HEK293T (cell line): Measurements from ENCODE around the gene TAS1R1.

Experiments
- CTCF ChIA-PET: fragments of 350-600 bp; formaldehyde crosslinking; extraction: SDS; loops from one replicate; lab custom pipeline; 2021; ENCODE audit warnings: antibody characterized with exemption, inconsistent platforms; lab: Yijun Ruan, JAX
- POLR2A ChIA-PET: fragments of 350-600 bp; formaldehyde crosslinking; extraction: SDS; loops from one replicate; lab custom pipeline; 2020; ENCODE audit warnings: antibody characterized with exemption, inconsistent platforms; lab: Yijun Ruan, JAX
- DNase-seq: peaks from one replicate; pipeline ENCODE4 v3.0.0; 2012; ENCODE audit warnings: mixed read lengths; ENCODE audit errors: extremely low spot score
- ARNT ChIP-seq: fragments of 450-650 bp; IDR thresholded peaks from 2 replicates; pipeline ENCODE4 v1.6.1; 2017; ENCODE audit warnings: mild to moderate bottlenecking
- BHLHE40 ChIP-seq: fragments of 450-650 bp; IDR thresholded peaks from 2 replicates; pipeline ENCODE4 v1.6.1; 2016; ENCODE audit warnings: mild to moderate bottlenecking, moderate library complexity, borderline replicate concordance
- CTBP1 ChIP-seq: fragments of 450-650 bp; IDR thresholded peaks from 2 replicates; pipeline ENCODE4 v1.6.1; 2016; ENCODE audit warnings: borderline replicate concordance
- ELF4 ChIP-seq: fragments of 450-650 bp; IDR thresholded peaks from 2 replicates; pipeline ENCODE4 v1.6.1; 2017; ENCODE audit warnings: antibody characterized with exemption
- FOXA1 ChIP-seq: fragments of 450-650 bp; IDR thresholded peaks from 2 replicates; pipeline ENCODE4 v1.6.1; 2016; ENCODE audit warnings: mild to moderate bottlenecking
- FOXK2 ChIP-seq: fragments of 450-650 bp; IDR thresholded peaks from 2 replicates; pipeline ENCODE4 v1.6.1; 2016; ENCODE audit warnings: mild to moderate bottlenecking
- FOXM1 ChIP-seq: fragments of 450-650 bp; IDR thresholded peaks from 2 replicates; pipeline ENCODE4 v1.6.1; 2017; ENCODE audit warnings: mild to moderate bottlenecking, borderline replicate concordance
- HDGF ChIP-seq: fragments of 450-650 bp; IDR thresholded peaks from 2 replicates; pipeline ENCODE4 v1.6.1; 2017; ENCODE audit warnings: antibody characterized with exemption, borderline replicate concordance
- L3MBTL2 ChIP-seq: fragments of 450-650 bp; conservative IDR thresholded peaks from 2 replicates; pipeline ENCODE4 v1.6.1; 2016; ENCODE audit warnings: mild to moderate bottlenecking
- LEF1 ChIP-seq: fragments of 450-650 bp; IDR thresholded peaks from 2 replicates; pipeline ENCODE4 v1.6.1; 2017; ENCODE audit warnings: mild to moderate bottlenecking, borderline replicate concordance
- NFRKB ChIP-seq: fragments of 450-650 bp; IDR thresholded peaks from 2 replicates; pipeline ENCODE4 v1.6.1; 2016; ENCODE audit warnings: mild to moderate bottlenecking, moderate library complexity
- PKNOX1 ChIP-seq: fragments of 450-650 bp; IDR thresholded peaks from 2 replicates; pipeline ENCODE4 v1.6.1; 2016
- SP1 ChIP-seq: fragments of 450-650 bp; IDR thresholded peaks from 2 replicates; pipeline ENCODE4 v1.6.1; 2017
- SUZ12 ChIP-seq: fragments of 450-650 bp; IDR thresholded peaks from 2 replicates; pipeline ENCODE4 v1.6.1; 2016; ENCODE audit warnings: mild to moderate bottlenecking
- TARDBP ChIP-seq: fragments of 450-650 bp; IDR thresholded peaks from 2 replicates; pipeline ENCODE4 v1.6.1; 2016
- ZNF384 ChIP-seq: fragments of 450-650 bp; IDR thresholded peaks from 2 replicates; pipeline ENCODE4 v1.6.1; 2016

The TAS1R1 gene

GRCh38 chr1:6619045-6619444 is 63.9 kb downstream of the TAS1R1 start:
- no peak for TF ChIP-seq L3MBTL2
- no peak for TF ChIP-seq CTBP1
- no peak for TF ChIP-seq NFRKB
- TF ChIP-seq FOXM1 = no peak
- TF ChIP-seq HDGF = no peak
- TF ChIP-seq FOXK2 = no peak
- TF ChIP-seq TARDBP = no peak
- TF ChIP-seq BHLHE40 = no peak
- TF ChIP-seq ARNT = no peak
- TF ChIP-seq SUZ12 = no peak
- no peak for TF ChIP-seq SP1
- TF ChIP-seq ZNF384 = no peak
- TF ChIP-seq LEF1 = no peak
- ChIA-PET POLR2A (no interaction called here), CTCF (no interaction called here)
- DNase-seq = no peak

GRCh38 chr1:6621429-6622391 is 66.6 kb downstream of the TAS1R1 start:
- POLR2A ChIA-PET = interaction anchor here (1.4 kb wide), 1 partner anchor 18 kb away, joined by 5 read pairs; no protein-coding TSS in a partner anchor
- CTCF ChIA-PET = no interaction called here
- TF ChIP-seq ZNF384 (no peak), ARNT (no peak), L3MBTL2 (no peak), CTBP1 (no peak), FOXA1 (no peak), TARDBP (no peak), FOXK2 (no peak), SUZ12 (no peak), ELF4 (no peak), SP1 (no peak), PKNOX1 (no peak), FOXM1 (no peak), BHLHE40 (no peak), HDGF (no peak)

GRCh38 chr1:6622396-6623152 is 67.5 kb downstream of the TAS1R1 start:
- ChIA-PET CTCF (no interaction called here), POLR2A (interaction anchor here (1.4 kb wide), 1 partner anchor 19 kb away, joined by 5 read pairs; no protein-coding TSS in a partner anchor)
- no peak for TF ChIP-seq TARDBP
- TF ChIP-seq FOXK2 = no peak
- no peak for TF ChIP-seq SUZ12
- no peak for TF ChIP-seq LEF1
- TF ChIP-seq ZNF384 = no peak
- TF ChIP-seq FOXA1 = no peak
- TF ChIP-seq ARNT = no peak
- TF ChIP-seq NFRKB = no peak
- no peak for TF ChIP-seq PKNOX1
- TF ChIP-seq SP1 = no peak
- no peak for TF ChIP-seq ELF4
- TF ChIP-seq BHLHE40 = no peak
- no peak for TF ChIP-seq HDGF
- TF ChIP-seq L3MBTL2 = no peak
- no peak for TF ChIP-seq CTBP1
- TF ChIP-seq FOXM1 = no peak
- DNase-seq = no peak

More at GRCh38 chr1:6621429-6622391, 66.6 kb downstream of the TAS1R1 start:
- DNase-seq = no peak

- ChIA-PET CTCF (interaction anchor here (1.0 kb wide), 1 partner anchor 12 kb away, joined by 5 read pairs; no protein-coding TSS in a partner anchor), POLR2A (interaction anchor here (0.6 to 1.4 kb wide), 2 partner anchors 20 to 281 kb away, joined by 3 to 5 read pairs; no protein-coding TSS in a partner anchor)
- no peak for TF ChIP-seq PKNOX1
- no peak for TF ChIP-seq CTBP1
- no peak for TF ChIP-seq FOXA1
- TF ChIP-seq HDGF = no peak
- no peak for TF ChIP-seq ELF4
- no peak for TF ChIP-seq SUZ12
- no peak for TF ChIP-seq L3MBTL2
- no peak for TF ChIP-seq NFRKB
- TF ChIP-seq FOXK2 = no peak
- no peak for TF ChIP-seq FOXM1
- no peak for TF ChIP-seq ZNF384
- no peak for TF ChIP-seq ARNT
- no peak for TF ChIP-seq SP1
- no peak for TF ChIP-seq TARDBP
- TF ChIP-seq BHLHE40 = no peak
- no peak for DNase-seq
Observed at GRCh38 chr1:6623269-6623965, 68.3 kb downstream of the TAS1R1 start.
